Measurements from ENCODE around the gene RSU1.

RSU1 gene

DNA sequence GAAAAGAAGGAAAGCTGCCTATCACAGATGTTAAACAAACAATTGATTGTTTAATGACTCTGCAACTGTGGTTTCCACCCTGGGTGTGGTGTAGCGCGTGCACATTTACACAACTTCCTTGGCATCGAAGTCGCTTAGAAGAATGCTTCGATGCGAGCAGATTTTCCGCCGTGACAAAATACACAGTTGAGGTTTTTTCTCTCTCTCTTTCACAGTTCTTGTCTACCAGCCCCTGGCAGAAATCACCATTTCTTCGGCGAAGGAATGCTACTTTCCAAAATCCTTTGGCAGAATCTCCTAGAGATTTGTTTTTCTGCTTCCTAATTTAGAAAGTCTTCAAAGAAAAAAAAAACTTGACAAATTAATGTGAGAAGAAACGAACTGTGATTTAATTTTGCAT lies 224.8 kb downstream of the RSU1 start:
- DNase-seq, result no peak

- DNase-seq, result no peak
Measured at GRCh38 chr10:16586358-16587138, 230.7 kb downstream of the RSU1 start.

GRCh38 chr10:16585103-16585502 lies 232.1 kb downstream of the RSU1 start:
- no peak for DNase-seq

- DNase-seq, result no peak
Measured at GRCh38 chr10:16583382-16583781, 233.8 kb downstream of the RSU1 start.

GRCh38 chr10:16581202-16581601 lies 236.0 kb downstream of the RSU1 start:
- DNase-seq, result no peak

DNA sequence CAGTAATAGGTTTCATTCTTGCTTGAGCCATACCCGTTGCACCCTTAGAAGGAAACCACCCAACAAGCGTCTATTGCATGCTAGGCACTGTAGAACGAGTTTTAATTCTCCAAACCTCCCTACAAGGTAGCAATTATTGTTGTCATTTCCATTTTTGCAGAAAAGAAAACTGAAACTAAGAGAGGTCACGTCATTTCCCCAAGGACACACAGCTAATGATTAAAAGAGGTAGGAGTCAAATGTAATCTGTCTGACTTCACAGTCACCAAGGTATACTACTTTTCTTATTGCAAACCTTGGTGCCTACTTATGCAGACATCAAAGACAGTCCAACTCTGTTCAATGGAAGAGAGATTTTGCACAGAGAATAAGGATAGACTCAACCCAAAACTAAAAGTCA lies 246.5 kb downstream of the RSU1 start:
- DNase-seq, result no peak

DNA sequence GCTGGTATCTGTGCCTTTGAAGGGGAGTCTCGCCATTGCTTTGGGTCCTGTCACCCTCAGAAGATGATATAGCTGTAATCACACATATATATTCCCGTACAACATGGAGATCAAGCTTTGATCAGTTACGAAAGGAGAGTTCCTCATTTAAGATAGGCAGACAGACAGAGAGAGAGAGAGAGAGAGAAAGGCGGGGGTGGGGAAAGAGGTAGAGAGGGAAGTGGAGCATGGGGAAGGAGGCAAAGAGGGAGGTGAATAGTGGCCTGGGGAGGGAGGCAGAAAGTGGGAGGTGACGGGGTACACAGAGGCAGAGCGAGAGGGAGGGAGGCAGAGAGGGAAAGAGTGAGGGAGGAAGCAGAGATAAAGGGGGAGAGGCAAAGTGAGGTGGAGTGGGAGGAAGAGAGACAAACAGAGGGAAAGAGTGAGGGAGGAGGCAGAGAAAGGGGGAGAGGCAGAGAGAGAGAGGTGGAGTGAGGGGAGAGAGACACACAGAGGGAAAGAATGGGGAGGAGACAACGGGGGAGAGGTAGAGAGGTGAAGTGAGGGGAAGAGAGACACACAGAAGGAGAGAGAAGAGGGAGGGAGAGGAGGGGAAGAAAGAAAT lies 250.9 kb downstream of the RSU1 start:
- no peak for DNase-seq

DNA sequence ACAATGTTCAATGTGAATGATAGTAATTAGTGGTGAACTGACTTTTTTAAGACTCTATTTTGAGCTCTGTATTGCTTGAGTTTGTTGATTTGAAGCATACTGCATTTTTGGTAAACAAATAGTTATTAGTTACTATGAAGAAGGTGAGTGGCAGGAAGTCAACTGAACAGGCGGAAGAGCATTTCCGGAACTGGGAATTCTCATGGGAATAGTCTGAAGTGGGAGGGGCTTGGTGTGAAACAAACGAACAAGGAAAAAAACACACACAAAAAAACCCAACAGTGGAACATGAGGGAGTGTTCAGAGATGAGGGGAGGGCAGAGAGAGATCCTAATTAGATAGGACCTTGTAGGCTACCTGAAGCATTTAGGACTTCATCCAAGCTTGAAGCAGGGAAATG lies 251.6 kb downstream of the RSU1 start:
- DNase-seq, result no peak

GRCh38 chr10:16562891-16563290 lies 254.3 kb downstream of the RSU1 start:
- DNase-seq, result no peak

DNA sequence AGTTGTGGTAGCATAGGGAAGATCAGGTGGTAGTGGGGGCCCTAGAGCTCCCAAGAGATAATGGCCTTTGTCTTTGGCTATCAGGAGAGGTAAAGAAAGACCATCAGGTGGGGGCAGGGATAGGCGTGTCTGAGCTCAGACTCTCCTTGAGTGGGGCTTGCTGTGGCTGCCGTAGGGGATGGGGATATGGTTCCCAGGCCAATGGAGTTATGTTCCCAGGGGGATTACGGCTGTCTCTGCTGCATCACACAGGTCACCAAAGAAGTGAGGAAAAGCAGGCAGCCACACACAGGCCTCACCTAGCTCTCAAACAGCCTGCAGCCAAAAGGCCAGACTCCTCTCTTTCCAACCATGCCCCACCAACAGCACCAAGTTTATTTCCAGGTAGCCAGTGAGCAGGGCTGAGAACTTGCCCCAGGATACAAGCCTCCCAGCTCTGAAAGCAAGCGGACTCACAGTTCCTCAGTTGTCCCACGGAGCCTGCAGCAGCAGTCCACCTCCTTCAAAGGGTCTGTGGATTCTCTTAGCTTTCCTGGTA lies 257.9 kb downstream of the RSU1 start:
- DNase-seq, result no peak

- no peak for DNase-seq
Measured at GRCh38 chr10:16547973-16548372, 269.3 kb downstream of the RSU1 start.

GRCh38 chr10:16545116-16545736 lies 272.0 kb downstream of the RSU1 start:
- peak in 1 of 2 experiments; percentile 19 for DNase-seq

GRCh38 chr10:16544591-16544990 lies 272.6 kb downstream of the RSU1 start:
- no peak for DNase-seq

- DNase-seq, result no peak
Measured at GRCh38 chr10:16544099-16544498, 273.1 kb downstream of the RSU1 start.

Measured in activated T-cell treated with anti-CD3 and anti-CD28 coated beads, Interleukin-2, amount 50 U/mL, for 48 hours (primary cell).